WTC11 (cell line): Measurements from ENCODE around the gene SENP3. TPM values are rescaled to one million over a fixed set of nuclear protein-coding genes. Genes with fewer than 3 reads are reported as not detected.
A peak's percentile ranks its signal among the peaks of the same experiment; 100 is the strongest.

Source experiments
- ATAC-seq: fragments of 200-7000 bp; cut with Tn5 transposase; 2 replicates; pipeline ENCODE4 v1.10.0; 2021; ENCODE audit warnings: mild to moderate bottlenecking, moderate library complexity
- CTCF ChIA-PET: fragments of 300-600 bp; sonication (Branson Sonifier 250); formaldehyde crosslinking; loops from one replicate; lab custom pipeline; 2021; ENCODE audit warnings: antibody characterized with exemption; lab: Charles Lee
- POLR2A ChIA-PET: fragments of 350-600 bp; sonication (Branson Sonifier 250); formaldehyde crosslinking; loops from one replicate; lab custom pipeline; 2021; ENCODE audit warnings: antibody characterized with exemption; lab: Charles Lee
- DNase-seq: peaks from one replicate; pipeline ENCODE4 v3.0.0; 2021; ENCODE audit warnings: low spot score
- H3K27ac Mint-ChIP-seq: 2 replicates; pipeline ENCODE4 v1.8.0; 2021; ENCODE audit warnings: mixed read lengths
- H3K27me3 Mint-ChIP-seq: 2 replicates; pipeline ENCODE4 v1.8.0; 2021; ENCODE audit warnings: low read depth, mild to moderate bottlenecking, moderate library complexity, mixed read lengths
- H3K36me3 Mint-ChIP-seq: 2 replicates; pipeline ENCODE4 v1.8.0; 2021; ENCODE audit warnings: mixed read lengths
- H3K4me1 Mint-ChIP-seq: 2 replicates; pipeline ENCODE4 v1.8.0; 2022; ENCODE audit warnings: mixed read lengths
- H3K4me3 Mint-ChIP-seq: 2 replicates; pipeline ENCODE4 v1.8.0; 2021; ENCODE audit warnings: mild to moderate bottlenecking, moderate library complexity, mixed read lengths
- H3K9me3 Mint-ChIP-seq: 2 replicates; pipeline ENCODE4 v1.8.0; 2021; ENCODE audit warnings: mixed read lengths
- ATF3 ChIP-seq: sonication (generic); formaldehyde crosslinking; conservative IDR thresholded peaks from 2 replicates; pipeline ENCODE4 v1.8.1; 2022; ENCODE audit warnings: mild to moderate bottlenecking, missing genetic modification reagents
- E2F5 ChIP-seq: sonication (generic); formaldehyde crosslinking; IDR thresholded peaks from 2 replicates; pipeline ENCODE4 v1.8.1; 2022; ENCODE audit warnings: mild to moderate bottlenecking, moderate library complexity, missing genetic modification reagents
- ERG ChIP-seq: fragments of 250-450 bp; sonication (Bioruptor Pico); IDR thresholded peaks from 2 replicates; pipeline ENCODE4 v1.8.0; 2021; ENCODE audit warnings: mild to moderate bottlenecking
- ESRRA ChIP-seq: sonication (generic); formaldehyde crosslinking; IDR thresholded peaks from 2 replicates; pipeline ENCODE4 v1.8.1; 2022; ENCODE audit warnings: mild to moderate bottlenecking, missing genetic modification reagents, borderline replicate concordance
- ETV6 ChIP-seq: sonication (generic); formaldehyde crosslinking; IDR thresholded peaks from 2 replicates; pipeline ENCODE4 v1.8.1; 2022; ENCODE audit warnings: mild to moderate bottlenecking, missing genetic modification reagents
- FOXJ3 ChIP-seq: sonication (generic); formaldehyde crosslinking; IDR thresholded peaks from 2 replicates; pipeline ENCODE4 v1.9.0; 2021; ENCODE audit warnings: missing genetic modification reagents, mild to moderate bottlenecking, borderline replicate concordance
- FOXP4 ChIP-seq: sonication (generic); formaldehyde crosslinking; IDR thresholded peaks from 2 replicates; pipeline ENCODE4 v1.8.0; 2022; ENCODE audit warnings: mild to moderate bottlenecking, missing genetic modification reagents
- HMGA2 ChIP-seq: fragments of 250-450 bp; sonication (Bioruptor Pico); IDR thresholded peaks from 2 replicates; pipeline ENCODE4 v1.4.0; 2021; ENCODE audit warnings: mild to moderate bottlenecking, moderate library complexity
- IRF2 ChIP-seq: sonication (generic); formaldehyde crosslinking; IDR thresholded peaks from 2 replicates; pipeline ENCODE4 v1.8.0; 2022; ENCODE audit warnings: low read depth, missing genetic modification reagents, borderline replicate concordance
- MXD4 ChIP-seq: fragments of 250-450 bp; sonication (Bioruptor Pico); IDR thresholded peaks from 2 replicates; pipeline ENCODE4 v1.8.0; 2021; ENCODE audit warnings: mild to moderate bottlenecking, moderate library complexity, borderline replicate concordance
- NFATC4 ChIP-seq: fragments of 250-450 bp; sonication (Bioruptor Pico); IDR thresholded peaks from 2 replicates; pipeline ENCODE4 v1.9.0; 2021; ENCODE audit warnings: mild to moderate bottlenecking
- OVOL2 ChIP-seq: fragments of 250-450 bp; sonication (Bioruptor Pico); IDR thresholded peaks from 2 replicates; pipeline ENCODE4 v1.9.0; 2021; ENCODE audit warnings: mild to moderate bottlenecking, borderline replicate concordance
- PREB ChIP-seq: sonication (generic); formaldehyde crosslinking; IDR thresholded peaks from 2 replicates; pipeline ENCODE4 v1.8.1; 2022; ENCODE audit warnings: mild to moderate bottlenecking, missing genetic modification reagents, moderate library complexity, borderline replicate concordance
- PRRX2 ChIP-seq: fragments of 250-450 bp; sonication (Bioruptor Pico); IDR thresholded peaks from 2 replicates; pipeline ENCODE4 v1.8.0; 2021; ENCODE audit warnings: mild to moderate bottlenecking
- SP1 ChIP-seq: sonication (generic); formaldehyde crosslinking; conservative IDR thresholded peaks from 2 replicates; pipeline ENCODE4 v1.8.1; 2022; ENCODE audit warnings: missing genetic modification reagents
- ZBTB43 ChIP-seq: sonication (generic); formaldehyde crosslinking; IDR thresholded peaks from 2 replicates; pipeline ENCODE4 v1.8.1; 2023; ENCODE audit warnings: mild to moderate bottlenecking, missing genetic modification reagents
- ZMAT4 ChIP-seq: fragments of 250-450 bp; sonication (Bioruptor Pico); IDR thresholded peaks from 2 replicates; pipeline ENCODE4 v1.9.0; 2021; ENCODE audit warnings: mild to moderate bottlenecking
- ZNF219 ChIP-seq: sonication (generic); formaldehyde crosslinking; IDR thresholded peaks from 2 replicates; pipeline ENCODE4 v1.8.0; 2023; ENCODE audit warnings: missing genetic modification reagents, mild to moderate bottlenecking, borderline replicate concordance
- ZNF232 ChIP-seq: sonication (generic); formaldehyde crosslinking; IDR thresholded peaks from 2 replicates; pipeline ENCODE4 v1.8.0; 2022; ENCODE audit warnings: mild to moderate bottlenecking, missing genetic modification reagents
- ZNF512 ChIP-seq: sonication (generic); formaldehyde crosslinking; IDR thresholded peaks from 2 replicates; pipeline ENCODE4 v1.8.1; 2022; ENCODE audit warnings: missing genetic modification reagents, borderline replicate concordance
- ZNF532 ChIP-seq: fragments of 250-450 bp; sonication (Bioruptor Pico); IDR thresholded peaks from 2 replicates; pipeline ENCODE4 v1.9.0; 2021; ENCODE audit warnings: mild to moderate bottlenecking, borderline replicate concordance
- total RNA-seq: library from RNA; stranded (reverse); gene quantifications from 3 replicates; pipeline ENCODE4 v1.2.3, GENCODE V29; 2021

The SENP3 gene
- total RNA-seq, 1 experiment from 2014 or later = 85.4 TPM

- Mint-ChIP-seq H3K36me3 (peaks cover 14% of the 10 kb centered on the region), H3K4me3 (no peak overlapping the region), H3K9me3 (no peaks in the 10 kb centered on the region), H3K27ac (no peak overlapping the region), H3K27me3 (no peaks in the 10 kb centered on the region), H3K4me1 (peaks cover 22% of the 10 kb centered on the region)
- ATAC-seq (no peak), DNase-seq (no peak)
- TF ChIP-seq OVOL2 (CRISPR knock-in tag) (no peak), IRF2 (CRISPR knock-in tag) (no peak), ZBTB43 (no peak), PRRX2 (CRISPR knock-in tag) (no peak), MXD4 (CRISPR knock-in tag) (no peak), ZMAT4 (no peak), ZNF232 (CRISPR knock-in tag) (no peak), ZNF512 (CRISPR knock-in tag) (no peak), ZNF219 (no peak), ERG (CRISPR knock-in tag) (no peak)
- POLR2A ChIA-PET = interaction anchor here (0.6 kb wide), 1 partner anchor 75 kb away, joined by 4 read pairs; no protein-coding TSS in a partner anchor
- CTCF ChIA-PET = interaction anchor here (1.2 to 4.2 kb wide), 2 partner anchors 21 to 77 kb away, joined by 3 to 20 read pairs; partner anchors contain the start of genes SOX15 and TP53
These were observed 48.9 kb downstream of the SENP3 start for GRCh38 chr17:7610641-7611040.

GRCh38 chr17:7611635-7612293 is 50.0 kb downstream of the SENP3 start:
- no peaks in the 10 kb centered on the region for H3K27me3 Mint-ChIP-seq
- peaks cover 6% of the 10 kb centered on the region; the same call in 1 of the 2 replicates for H3K36me3 Mint-ChIP-seq
- H3K4me1 Mint-ChIP-seq = peaks cover 22% of the 10 kb centered on the region
- POLR2A ChIA-PET = interaction anchor here (1.2 kb wide), 1 partner anchor 74 kb away, joined by 3 read pairs; no protein-coding TSS in a partner anchor
- CTCF ChIA-PET = interaction anchor here (0.6 to 4.2 kb wide), 4 partner anchors 22 to 51 kb away, joined by 3 to 20 read pairs (median 3); partner anchors contain the start of genes ATP1B2 and SOX15
- ATAC-seq (no peak), DNase-seq (no peak)
- H3K9me3 Mint-ChIP-seq = no peaks in the 10 kb centered on the region
- H3K4me3 Mint-ChIP-seq = peak overlapping the region; percentile 83
- no peak overlapping the region for H3K27ac Mint-ChIP-seq
- TF ChIP-seq SP1 (CRISPR knock-in tag) (no peak), FOXJ3 (no peak), ESRRA (CRISPR knock-in tag) (no peak), NFATC4 (CRISPR knock-in tag) (no peak), E2F5 (no peak), FOXP4 (CRISPR knock-in tag) (no peak), ATF3 (CRISPR knock-in tag) (no peak), ETV6 (CRISPR knock-in tag) (no peak), PREB (CRISPR knock-in tag) (no peak), ZNF532 (CRISPR knock-in tag) (no peak), HMGA2 (CRISPR knock-in tag) (no peak)
